Spleen (tissue), 11 donors: Measurements from ENCODE around the gene MYO5B. TPM values are rescaled to one million over a fixed set of nuclear protein-coding genes. Genes with fewer than 3 reads are reported as not detected.

ENCODE experiments used
- DNase-seq: peaks from one replicate; pipeline ENCODE4 v3.0.0-alpha.2; 2020
- H3K27ac ChIP-seq, 8 donors: fragments of 200-600 bp; sonication (generic) in 7 of 8; 1 replicate in 4 of 8; 2 replicates in 4 of 8; pipeline versions ENCODE4 v1.5.0 to v1.8.0; 2016 to 2021; ENCODE audit warnings: inconsistent platforms in 4 of 8, mild to moderate bottlenecking in 4 of 8, moderate library complexity in 1 of 8
- H3K27me3 ChIP-seq, 7 donors: fragments of 200-600 bp; sonication (generic) in 6 of 7; replicated peaks in 1 of 7; 1 replicate in 4 of 7; 2 replicates in 3 of 7; pipeline versions ENCODE4 v1.5.0 to v1.8.0; 2016 to 2021; ENCODE audit warnings: inconsistent platforms in 3 of 7, mild to moderate bottlenecking in 1 of 7
- H3K36me3 ChIP-seq, 6 donors: fragments of 200-600 bp; sonication (generic) in 5 of 6; 1 replicate in 4 of 6; 2 replicates in 2 of 6; pipeline versions ENCODE4 v1.5.0 to v1.8.0; 2016 to 2021; ENCODE audit warnings: inconsistent platforms in 2 of 6
- H3K4me1 ChIP-seq, 6 donors: fragments of 200-600 bp; sonication (generic) in 5 of 6; 1 replicate in 3 of 6; 2 replicates in 3 of 6; pipeline versions ENCODE4 v1.5.0 to v1.8.0; 2016 to 2021; ENCODE audit warnings: inconsistent platforms in 3 of 6
- H3K4me3 ChIP-seq, 8 donors: fragments of 200-600 bp; sonication (generic) in 7 of 8; 1 replicate in 4 of 8; 2 replicates in 4 of 8; pipeline versions ENCODE4 v1.5.0 to v1.8.0; 2016 to 2021; ENCODE audit warnings: inconsistent platforms in 4 of 8, mild to moderate bottlenecking in 4 of 8, moderate library complexity in 2 of 8
- H3K9me3 ChIP-seq, 8 donors: fragments of 200-600 bp; sonication (generic) in 7 of 8; 1 replicate in 4 of 8; 2 replicates in 4 of 8; pipeline versions ENCODE4 v1.5.0 to v1.8.0; 2016 to 2021; ENCODE audit warnings: inconsistent platforms in 4 of 8
- POLR2A ChIP-seq, 3 donors: fragments of 450-650 bp; IDR thresholded peaks; one replicate each; pipeline ENCODE4 v1.5.1; 2017; ENCODE audit warnings: antibody characterized with exemption in 3 of 3, mild to moderate bottlenecking in 1 of 3
- POLR2AphosphoS5 ChIP-seq, 3 donors: sonication (generic); formaldehyde crosslinking; IDR thresholded peaks; one replicate each; pipeline ENCODE4 v1.5.1; 2017; ENCODE audit warnings: antibody characterized with exemption in 3 of 3
- WGBS, 5 donors: extraction: QIAGEN DNeasy Blood & Tissue Kit in 3 of 5; methylation state at CpG; one replicate each; pipeline versions ENCODE4 v1.1.5 to v1.1.7; 2013 to 2018; 5-methylcytosine and 5-hydroxymethylcytosine counted together
- intact Hi-C: fragments of 100-400 bp; cut with DNase I; formaldehyde crosslinking; loops from one replicate; pipeline ENCODE4 v1.15.0; 2023; ENCODE audit warnings: low total_unique reads
- polyA plus RNA-seq, 3 donors: library from polyadenylated mRNA; stranded (reverse); fragments of 200-250 nt; gene quantifications; one replicate each; pipeline ENCODE4 v1.2.1, GENCODE V29; 2013
- total RNA-seq, 7 donors: library from RNA; depleted of rRNA in 3 of 7; stranded (reverse); fragments of >200 nt in 3 of 7; fragmentation: NEBNext Ultra II Directional in 4 of 7; extraction: Animal tissue kit (Norgen Biotek cat#: 25700) in 4 of 7; gene quantifications; one replicate each; pipeline versions ENCODE4 v1.1.0 to v1.2.1, GENCODE V29; 2016 to 2021
- TF ChIP-seq, protein P1 (sequence below), 11 experiments: fragments of 200-600 bp in 7 of 11; fragments of 450-650 bp in 4 of 11; sonication (generic) in 4 of 11; IDR thresholded peaks in 8 of 11; conservative IDR thresholded peaks in 3 of 11; 1 replicate in 7 of 11; 2 replicates in 4 of 11; pipeline versions ENCODE4 v1.4.0 to v1.8.0; 2016 to 2021; ENCODE audit warnings: antibody characterized with exemption in 11 of 11, inconsistent platforms in 4 of 11, mild to moderate bottlenecking in 1 of 11
- donor health status: healthy with polysubstance abuse.
- donor health status: DM: no; HTN: no; CAD: no; lungs with moderate emphysema.
- donor health status: DM: no; HTN: no; CAD: no.
- donor health status: Bipolar disorder and iron deficiency.
- donor health status: healthy.
- donor health status: DM: no; HTN: no; CAD: no.
- donor health status: DM: yes; HTN: yes; CAD: no.

Gene MYO5B
- total and polyA plus RNA-seq, 10 donors, result 0.74 to 6.0 (median 2.4) TPM

DNA sequence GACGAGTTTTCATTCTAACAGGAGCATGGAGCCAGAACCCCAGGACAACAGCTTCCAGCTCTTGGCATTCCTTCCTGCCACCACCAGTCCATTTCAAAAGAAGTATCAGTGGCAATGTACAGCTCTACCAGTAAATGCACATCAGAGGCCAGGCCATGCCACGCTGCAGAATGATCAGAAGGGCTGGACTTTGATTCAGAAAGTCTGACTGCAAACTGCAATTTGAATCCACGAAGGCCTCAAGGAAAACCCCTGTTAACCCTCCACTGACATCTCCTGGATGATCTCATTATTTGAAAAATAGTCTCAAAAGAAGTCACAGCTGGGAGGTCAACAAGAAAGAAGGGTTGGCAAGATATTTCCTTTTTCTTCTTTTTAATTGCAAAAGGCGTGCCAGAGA, 119.2 kb downstream of the MYO5B start:
- Histone ChIP-seq H3K27ac (no peak overlapping the region), H3K27me3 (peaks cover 0 to 4% (median 0%) of the 10 kb centered on the region in 7 donors), H3K9me3 (no peaks in the 10 kb centered on the region), H3K36me3 (no peaks in the 10 kb centered on the region), H3K4me3 (no peak overlapping the region), H3K4me1 (peaks cover 0 to 7% (median 0%) of the 10 kb centered on the region in 6 donors)
- no peak for DNase-seq
- intact Hi-C loops, result no loop called here
- TF ChIP-seq POLR2A (IDR thresholded peaks at IDR 0.05), result no peak
- 47 to 65% (median 56%) methylated on average over 4 of the region's 4 CpGs for WGBS, 5 donors

DNA sequence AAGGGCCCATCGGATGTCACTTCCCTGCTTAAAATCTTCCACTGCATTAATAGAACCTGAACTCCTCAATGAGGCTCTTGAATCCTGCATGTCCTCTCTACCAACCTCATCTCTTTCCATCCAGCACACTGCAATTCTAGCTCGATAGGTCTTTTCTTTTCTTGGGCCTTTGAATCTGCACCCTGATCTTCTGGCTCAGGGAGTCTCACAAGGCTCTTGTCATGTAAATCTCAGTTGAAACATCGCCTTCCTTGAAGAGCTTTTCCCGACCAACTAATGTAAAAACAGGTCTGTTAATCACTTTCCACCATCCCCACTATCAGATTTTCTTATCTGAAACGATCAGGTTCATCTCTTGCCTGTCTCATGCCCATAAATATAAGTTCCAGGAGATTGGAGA, 120.5 kb downstream of the MYO5B start:
- Histone ChIP-seq H3K36me3 (no peaks in the 10 kb centered on the region), H3K4me3 (no peak overlapping the region), H3K27ac (no peak overlapping the region), H3K4me1 (peaks cover 0 to 7% (median 0%) of the 10 kb centered on the region in 6 donors), H3K27me3 (no peaks in the 10 kb centered on the region), H3K9me3 (no peaks in the 10 kb centered on the region)
- DNase-seq, result no peak
- TF ChIP-seq POLR2AphosphoS5 (IDR thresholded peaks at IDR 0.05), result no peak
- TF ChIP-seq, protein P1, sequence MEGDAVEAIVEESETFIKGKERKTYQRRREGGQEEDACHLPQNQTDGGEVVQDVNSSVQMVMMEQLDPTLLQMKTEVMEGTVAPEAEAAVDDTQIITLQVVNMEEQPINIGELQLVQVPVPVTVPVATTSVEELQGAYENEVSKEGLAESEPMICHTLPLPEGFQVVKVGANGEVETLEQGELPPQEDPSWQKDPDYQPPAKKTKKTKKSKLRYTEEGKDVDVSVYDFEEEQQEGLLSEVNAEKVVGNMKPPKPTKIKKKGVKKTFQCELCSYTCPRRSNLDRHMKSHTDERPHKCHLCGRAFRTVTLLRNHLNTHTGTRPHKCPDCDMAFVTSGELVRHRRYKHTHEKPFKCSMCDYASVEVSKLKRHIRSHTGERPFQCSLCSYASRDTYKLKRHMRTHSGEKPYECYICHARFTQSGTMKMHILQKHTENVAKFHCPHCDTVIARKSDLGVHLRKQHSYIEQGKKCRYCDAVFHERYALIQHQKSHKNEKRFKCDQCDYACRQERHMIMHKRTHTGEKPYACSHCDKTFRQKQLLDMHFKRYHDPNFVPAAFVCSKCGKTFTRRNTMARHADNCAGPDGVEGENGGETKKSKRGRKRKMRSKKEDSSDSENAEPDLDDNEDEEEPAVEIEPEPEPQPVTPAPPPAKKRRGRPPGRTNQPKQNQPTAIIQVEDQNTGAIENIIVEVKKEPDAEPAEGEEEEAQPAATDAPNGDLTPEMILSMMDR (IDR thresholded peaks at IDR 0.05 in 8 of 11, conservative IDR thresholded peaks at IDR 0.05 in 3 of 11), result no peak
- no peak for TF ChIP-seq POLR2A (IDR thresholded peaks at IDR 0.05)
- 66 to 75% (median 74%) methylated on average over 5 of the region's 5 CpGs for WGBS, 5 donors
- intact Hi-C loops, result no loop called here

DNA sequence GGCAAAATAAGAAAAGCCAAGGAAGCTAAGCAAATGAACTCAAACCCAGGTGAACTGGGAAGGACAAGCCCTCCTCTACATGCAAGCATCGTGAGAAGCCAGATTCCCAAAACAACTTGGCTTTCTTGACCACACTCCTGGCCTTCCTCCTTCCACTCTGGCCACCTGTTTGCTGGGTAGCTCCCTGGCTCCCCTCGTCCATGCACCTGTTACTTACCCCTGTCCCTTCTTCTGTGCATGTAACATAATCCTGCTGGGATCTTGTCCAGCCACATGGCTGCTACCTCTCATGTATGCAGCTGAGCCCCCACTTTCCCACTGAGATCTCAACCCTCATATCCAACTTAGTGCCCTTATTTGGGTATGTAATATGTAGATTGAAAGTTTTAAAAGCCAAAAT, 121.6 kb downstream of the MYO5B start:
- intact Hi-C loops, result no loop called here
- 68 to 84% (median 74%) methylated on average over 2 of the region's 2 CpGs for WGBS, 5 donors
- no peaks in the 10 kb centered on the region for H3K9me3 ChIP-seq
- no peaks in the 10 kb centered on the region for H3K36me3 ChIP-seq
- TF ChIP-seq POLR2A (IDR thresholded peaks at IDR 0.05) (no peak), POLR2AphosphoS5 (IDR thresholded peaks at IDR 0.05) (no peak)
- TF ChIP-seq, protein P1 (IDR thresholded peaks at IDR 0.05 in 8 of 11, conservative IDR thresholded peaks at IDR 0.05 in 3 of 11), result no peak
- no peak overlapping the region for H3K4me3 ChIP-seq
- no peak for DNase-seq
- H3K27ac ChIP-seq, result no peak overlapping the region
- no peaks in the 10 kb centered on the region for H3K27me3 ChIP-seq
- peaks cover 0 to 7% (median 0%) of the 10 kb centered on the region in 6 donors for H3K4me1 ChIP-seq

DNA sequence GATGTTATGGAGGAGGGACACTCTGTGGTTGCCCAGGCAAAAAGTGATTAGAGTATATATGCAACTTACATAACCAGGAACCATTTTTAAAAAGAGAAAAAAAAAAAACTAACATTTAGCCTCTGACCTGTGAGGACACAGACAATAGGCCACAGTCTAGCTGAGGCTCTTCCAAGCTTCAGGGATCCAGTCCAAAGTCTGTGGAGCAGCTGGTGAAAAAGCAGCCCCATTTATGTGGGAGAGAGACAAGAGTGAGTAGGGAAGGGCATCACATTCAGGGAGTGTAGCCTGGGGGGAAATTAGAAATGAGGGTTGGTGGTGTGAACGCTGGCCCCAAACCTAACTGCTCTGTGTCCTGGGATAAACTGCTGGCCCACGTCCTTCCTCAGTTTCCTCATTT, 122.8 kb downstream of the MYO5B start:
- no peak for TF ChIP-seq POLR2A (IDR thresholded peaks at IDR 0.05)
- TF ChIP-seq, protein P1 (IDR thresholded peaks at IDR 0.05 in 8 of 11, conservative IDR thresholded peaks at IDR 0.05 in 3 of 11), result no peak
- no peak for TF ChIP-seq POLR2AphosphoS5 (IDR thresholded peaks at IDR 0.05)
- Histone ChIP-seq H3K27me3 (no peaks in the 10 kb centered on the region), H3K36me3 (no peaks in the 10 kb centered on the region), H3K27ac (no peak overlapping the region), H3K4me1 (peaks cover 0 to 7% (median 0%) of the 10 kb centered on the region in 6 donors), H3K4me3 (no peak overlapping the region), H3K9me3 (no peaks in the 10 kb centered on the region)
- 73 to 78% (median 76%) methylated on average over 2 of the region's 2 CpGs for WGBS, 5 donors
- intact Hi-C loops, result no loop called here
- DNase-seq, result no peak

DNA sequence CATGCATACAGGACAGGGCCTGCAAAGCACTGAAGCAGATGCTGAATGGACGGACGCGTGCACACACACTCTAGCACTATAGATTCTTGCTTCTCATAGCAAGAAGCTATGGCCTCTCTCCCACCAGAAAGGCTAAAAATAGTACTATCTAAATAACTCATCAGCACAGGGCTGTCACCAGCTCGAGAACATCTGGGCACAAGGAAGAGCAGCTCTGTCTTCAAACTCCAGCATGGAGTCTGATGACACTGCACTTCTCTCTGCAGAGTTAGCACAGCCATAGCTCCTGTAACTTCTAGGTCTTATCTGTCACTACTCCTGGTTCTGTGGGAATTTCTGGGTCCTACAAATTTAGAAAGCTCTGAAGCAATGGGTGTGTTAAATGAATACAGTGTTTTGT, 123.5 kb downstream of the MYO5B start:
- no peak overlapping the region for H3K4me3 ChIP-seq
- peaks cover 0 to 7% (median 0%) of the 10 kb centered on the region in 6 donors for H3K4me1 ChIP-seq
- no peaks in the 10 kb centered on the region for H3K27me3 ChIP-seq
- intact Hi-C loops, result no loop called here
- DNase-seq, result no peak
- 75 to 84% (median 82%) methylated on average over 4 of the region's 4 CpGs for WGBS, 5 donors
- H3K36me3 ChIP-seq, result no peaks in the 10 kb centered on the region
- H3K27ac ChIP-seq, result no peak overlapping the region
- H3K9me3 ChIP-seq, result no peaks in the 10 kb centered on the region
- TF ChIP-seq POLR2AphosphoS5 (IDR thresholded peaks at IDR 0.05) (no peak), POLR2A (IDR thresholded peaks at IDR 0.05) (no peak)
- TF ChIP-seq, protein P1 (IDR thresholded peaks at IDR 0.05 in 8 of 11, conservative IDR thresholded peaks at IDR 0.05 in 3 of 11), result no peak
